NCI-H2107 treated with DMSO at 0.1 percent for 48 hours (cell line): ENCODE measurements around the gene GAD1.

Experiments used
- DNase-seq: peaks from one replicate; lab custom pipeline; 2025; ENCODE audit not compliant: unreplicated experiment; lab: John Stamatoyannopoulos, UW

Gene GAD1

DNA sequence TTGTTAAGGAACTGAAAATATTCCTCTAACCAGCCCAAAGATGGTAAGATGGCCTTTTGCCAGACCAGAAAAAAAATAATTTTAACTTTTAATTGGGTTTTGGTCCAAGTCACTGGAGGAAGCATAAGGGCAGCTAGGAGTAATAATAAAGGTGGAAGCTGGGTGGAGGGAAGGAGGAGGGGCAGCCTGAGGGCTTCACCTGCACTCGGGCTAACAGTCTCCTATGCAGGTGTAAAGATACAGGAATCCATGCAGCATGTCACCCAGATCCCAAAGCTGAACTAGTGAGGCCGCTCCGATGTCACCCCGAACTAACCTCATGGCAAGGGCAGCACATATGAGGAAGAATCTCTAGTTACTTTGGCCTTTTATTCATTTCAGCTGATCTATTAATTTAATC, 75.2 kb downstream of the GAD1 start:
- DNase-seq: no peak

GRCh38 chr2:170892391-170892951, 75.8 kb downstream of the GAD1 start:
- DNase-seq: no peak

- no peak for DNase-seq
Observed at GRCh38 chr2:170895023-170895757, 78.5 kb downstream of the GAD1 start.

DNA sequence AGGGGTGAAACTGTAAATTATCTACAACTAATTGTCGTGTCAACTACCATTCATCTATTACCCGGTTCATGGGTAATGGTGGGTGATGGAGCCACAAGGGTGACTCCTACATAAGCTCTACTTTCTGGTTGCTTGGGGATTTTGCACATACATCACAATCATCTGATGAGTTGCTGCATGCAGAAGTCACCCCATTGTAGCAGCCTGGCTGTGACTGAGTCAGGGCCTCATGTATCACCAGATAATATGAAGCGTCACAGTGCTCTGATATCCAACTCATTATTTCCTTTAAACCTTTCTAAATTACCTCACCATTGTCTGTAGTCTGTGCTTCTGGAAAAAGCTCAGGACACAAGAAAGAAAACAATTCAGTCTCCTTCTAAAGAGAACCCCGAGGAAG, 79.9 kb downstream of the GAD1 start:
- DNase-seq: no peak

- no peak for DNase-seq
Observed at GRCh38 chr2:170897108-170897507, 80.4 kb downstream of the GAD1 start.

DNA sequence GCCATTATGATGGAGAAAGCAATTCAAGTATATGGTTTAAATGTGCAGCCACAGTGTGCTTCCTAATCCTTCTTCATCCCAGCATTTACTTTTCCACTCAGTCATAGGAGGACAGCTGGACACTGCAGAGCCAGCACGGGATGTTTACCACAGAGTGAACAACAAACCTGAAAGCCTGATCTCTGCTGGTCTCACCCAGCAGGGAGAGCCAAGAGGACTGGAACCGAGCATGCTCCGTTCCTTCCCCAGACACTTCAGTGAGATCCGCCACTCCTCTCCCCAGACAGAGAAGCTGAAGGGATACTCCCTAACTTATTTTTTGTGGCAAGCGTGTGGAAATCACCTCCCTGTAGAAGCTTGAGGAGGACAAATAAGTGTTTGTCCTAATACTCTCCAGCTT, 89.2 kb downstream of the GAD1 start:
- DNase-seq: no peak
